ENCODE data around the gene FAM149A.

GRCh38 chr4:186221624-186222023, 117.1 kb downstream of the FAM149A start:
- TF ChIP-seq CTCF (IDR thresholded peaks at IDR 0.05) (no peak), POLR2A (IDR thresholded peaks at IDR 0.05) (no peak)
